Measurements from ENCODE around the gene BCLAF1. TPM values are rescaled to one million over a fixed set of nuclear protein-coding genes. Genes with fewer than 3 reads are reported as not detected.
"Not testable (repeated sequence)": the region's sequence is repeated elsewhere in the genome, so short reads cannot be mapped to it uniquely, and the experiment has no call there.

BCLAF1 gene
- total RNA-seq, 1 donor from 2014 or later = 135 TPM

DNA sequence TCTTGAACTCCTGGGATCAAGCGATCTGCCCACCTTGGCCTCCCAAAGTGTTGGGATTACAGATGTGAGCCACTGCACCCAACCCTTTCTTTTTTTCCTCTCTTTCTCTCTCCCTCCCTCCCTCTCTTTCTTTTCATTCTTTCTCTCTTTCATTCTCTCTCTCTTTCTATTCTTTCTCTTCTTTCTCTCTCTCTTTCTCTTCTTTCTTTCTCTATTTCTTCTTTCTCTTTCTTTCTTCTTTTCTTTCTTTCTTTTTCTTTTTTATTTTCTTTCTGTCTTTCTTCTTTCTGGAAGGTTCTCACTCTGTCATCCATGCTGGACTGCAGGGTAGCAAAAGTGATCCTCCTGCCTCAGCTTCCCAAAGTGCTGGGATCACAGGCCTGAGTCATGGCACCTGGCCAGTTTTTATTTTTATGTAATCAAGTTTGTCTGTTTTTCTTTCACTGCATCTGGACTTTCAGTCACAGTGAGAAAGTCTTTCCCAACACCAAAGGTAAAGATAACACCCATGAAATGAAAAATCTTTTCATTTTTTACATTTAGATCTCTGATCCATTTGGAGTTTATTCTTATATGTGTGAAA is 20.2 kb upstream of the BCLAF1 start:
- DNase-seq (ENCODE audit: low read depth) = no peak

DNA sequence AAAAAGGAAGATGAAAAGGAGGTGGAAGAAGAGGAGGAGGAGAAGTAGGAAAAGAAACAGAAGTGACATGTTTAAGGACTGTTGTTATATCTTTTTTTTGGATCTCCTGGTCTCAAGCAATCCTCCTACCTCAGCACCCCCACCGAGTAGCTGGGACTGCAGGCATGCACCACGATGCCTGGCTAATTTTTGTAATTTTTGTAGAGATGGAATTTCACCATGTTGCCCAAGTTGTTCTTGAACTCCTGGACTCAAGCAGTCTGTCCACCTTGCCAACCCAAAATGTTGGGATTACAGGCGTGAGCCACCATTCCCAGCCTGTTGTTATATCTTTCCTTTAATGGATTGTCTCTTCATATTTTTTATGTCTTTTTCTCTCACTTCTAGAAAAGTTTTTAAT is 19.5 kb upstream of the BCLAF1 start:
- no peak for DNase-seq (ENCODE audit: low read depth)

DNA sequence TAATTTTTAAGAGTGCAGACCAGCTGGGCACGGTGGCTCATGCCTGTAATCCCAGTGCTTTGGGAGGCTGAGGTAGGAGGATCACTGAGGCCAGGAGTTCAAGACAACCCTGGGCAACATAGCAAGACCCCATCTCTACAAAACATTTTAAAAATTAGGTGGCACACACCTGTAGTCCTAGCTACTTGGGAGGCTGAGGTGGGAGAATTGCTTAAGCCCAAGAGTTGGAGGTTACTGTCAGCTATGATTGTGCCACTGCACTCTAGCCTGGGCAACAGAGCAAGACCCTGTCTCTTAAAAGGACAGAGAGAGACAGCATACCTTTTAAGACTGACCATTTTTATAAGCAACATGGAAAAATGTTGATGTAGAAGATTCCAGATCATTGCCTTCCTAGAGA is 18.8 kb upstream of the BCLAF1 start:
- DNase-seq (ENCODE audit: low read depth) = not testable (repeated sequence)

DNA sequence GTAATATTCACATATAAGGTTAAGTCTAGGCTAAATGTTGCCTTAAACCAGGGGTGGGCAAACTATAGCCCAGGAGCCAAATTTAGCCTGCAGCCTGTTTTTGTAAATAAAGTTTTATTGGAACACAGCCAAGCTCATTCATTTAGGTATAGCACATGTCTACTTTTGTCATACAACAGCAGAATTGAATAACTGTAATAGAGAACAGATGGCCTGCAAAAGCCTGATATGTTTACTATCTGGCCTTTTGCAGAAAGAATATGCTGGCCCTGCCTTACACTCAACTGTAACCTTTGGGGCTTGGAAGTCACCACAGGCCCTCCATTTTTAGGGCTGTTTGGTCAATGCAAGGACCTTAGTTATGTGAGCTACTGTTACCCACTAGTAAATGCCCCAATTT is 17.7 kb upstream of the BCLAF1 start:
- no peak for DNase-seq (ENCODE audit: low read depth)

DNA sequence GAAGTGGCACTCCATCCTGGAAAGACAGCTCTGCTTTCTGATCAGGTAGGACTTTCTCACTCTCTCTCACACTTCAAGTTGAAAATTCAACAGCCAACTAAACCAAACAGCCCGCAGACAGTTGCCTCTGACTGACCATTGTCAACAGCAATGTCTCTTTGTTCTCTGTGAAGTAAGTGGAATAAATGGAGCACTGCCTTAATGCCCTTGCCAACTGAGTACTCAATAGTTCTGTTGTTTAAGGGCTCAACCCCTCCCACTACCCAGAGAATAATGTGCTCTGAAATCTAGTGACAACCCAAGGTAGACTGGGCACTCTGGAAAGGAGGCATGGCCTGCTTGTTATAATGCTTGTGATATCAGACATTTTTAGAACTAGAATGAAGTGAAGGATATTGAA is 16.8 kb upstream of the BCLAF1 start:
- no peak for DNase-seq (ENCODE audit: low read depth)

DNA sequence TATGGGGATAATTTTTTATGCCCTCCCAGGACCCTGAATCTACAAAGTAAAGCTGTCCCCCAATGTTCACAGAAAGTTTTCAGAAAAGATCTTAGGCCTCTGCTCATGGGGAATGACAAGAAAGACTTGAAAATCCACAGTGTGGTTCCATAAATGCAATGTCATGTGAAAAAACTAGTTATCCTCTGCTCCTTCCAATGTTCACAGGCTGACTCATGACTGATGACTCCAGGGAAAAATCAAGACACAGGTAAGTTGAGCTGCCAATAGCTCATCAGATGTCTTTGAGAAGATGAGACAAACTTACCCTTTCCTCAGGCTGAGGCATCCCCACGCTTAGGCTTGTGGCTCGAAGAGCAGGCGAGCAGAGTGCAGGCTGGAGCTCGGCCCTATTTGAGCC is 14.8 kb upstream of the BCLAF1 start:
- peak; percentile 13 for DNase-seq (ENCODE audit: low read depth)

DNA sequence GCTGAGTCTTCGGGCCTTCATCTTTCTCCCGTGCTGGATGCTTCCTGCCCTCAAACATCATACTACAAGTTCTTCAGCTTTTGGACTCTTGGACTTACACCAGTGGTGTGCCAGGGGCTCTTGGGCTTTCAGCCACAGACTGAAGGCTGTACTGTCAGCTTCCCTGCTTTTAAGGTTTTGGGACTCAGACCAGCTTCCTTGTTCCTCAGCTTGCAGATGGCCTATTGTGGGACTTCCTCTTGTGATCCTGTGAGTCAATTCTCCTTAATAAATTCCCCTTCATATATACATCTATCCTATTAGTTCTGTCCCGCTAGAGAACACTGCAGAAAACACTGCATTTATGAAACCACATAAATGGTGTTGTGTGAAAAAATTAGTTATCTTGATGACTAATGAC is 13.9 kb upstream of the BCLAF1 start:
- no peak for DNase-seq (ENCODE audit: low read depth)

DNA sequence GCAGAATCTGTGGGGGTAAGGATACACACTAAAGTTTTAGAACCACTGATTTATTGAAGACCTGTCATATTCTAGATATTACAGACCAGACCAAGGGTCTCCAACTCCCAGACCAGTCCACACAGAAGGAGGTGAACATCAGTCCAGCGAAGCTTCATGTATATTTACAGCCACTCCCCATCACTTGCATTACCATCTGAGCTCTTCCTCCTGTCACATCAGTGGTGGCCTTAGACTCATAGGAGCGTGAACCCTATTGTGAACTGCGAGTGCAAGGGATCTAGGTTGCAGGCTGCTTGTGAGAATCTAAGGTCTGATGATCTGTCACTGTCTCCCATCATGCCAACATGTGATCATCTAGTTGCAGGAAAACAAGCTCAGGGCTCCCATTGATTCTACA is 5.0 kb upstream of the BCLAF1 start:
- no peak for DNase-seq (ENCODE audit: low read depth)

DNA sequence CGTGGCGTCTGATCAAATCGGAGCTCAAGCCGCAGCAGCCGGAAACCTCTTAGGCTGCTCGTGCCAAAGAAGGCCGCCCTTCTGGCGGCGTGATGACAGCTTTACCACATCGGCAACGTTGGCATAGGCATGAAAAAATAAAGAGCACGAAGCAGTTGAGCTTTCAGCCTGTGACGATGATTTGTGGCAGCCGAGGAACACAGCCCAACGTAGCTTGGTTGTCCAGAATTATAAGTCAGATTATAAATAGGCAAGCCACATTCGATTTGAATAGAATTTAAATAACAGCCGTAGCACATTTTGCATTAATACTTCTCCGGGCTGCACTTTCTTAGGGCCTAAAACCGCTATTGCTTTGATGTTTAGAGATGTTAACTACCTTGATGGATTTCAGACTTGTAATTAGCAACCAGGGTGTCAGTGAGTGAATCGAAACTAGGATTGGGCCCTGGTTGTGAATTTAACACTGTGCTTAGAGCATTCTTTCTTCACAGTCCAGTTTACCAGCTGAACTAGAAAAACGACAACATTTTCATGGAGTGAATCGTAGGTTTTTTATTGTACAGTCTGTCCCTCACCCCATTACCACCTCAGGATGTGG is 864 bp upstream of the BCLAF1 start:
- peak; percentile 75 for DNase-seq (ENCODE audit: low read depth)

DNA sequence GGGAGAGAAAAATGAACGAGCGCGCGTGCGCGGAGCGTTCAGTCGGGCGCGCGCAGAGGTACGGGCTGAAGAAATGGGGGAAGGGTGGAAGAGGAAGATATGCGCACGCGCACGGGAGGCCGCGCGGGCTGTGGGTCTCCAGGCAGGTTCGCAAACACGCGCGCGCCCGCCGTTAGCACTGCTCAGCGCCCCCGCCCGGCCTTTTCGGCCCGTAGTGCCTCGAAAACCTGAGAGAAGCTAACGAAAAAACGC is 393 bp downstream of the BCLAF1 start:
- peak; percentile 63 for DNase-seq (ENCODE audit: low read depth)

DNA sequence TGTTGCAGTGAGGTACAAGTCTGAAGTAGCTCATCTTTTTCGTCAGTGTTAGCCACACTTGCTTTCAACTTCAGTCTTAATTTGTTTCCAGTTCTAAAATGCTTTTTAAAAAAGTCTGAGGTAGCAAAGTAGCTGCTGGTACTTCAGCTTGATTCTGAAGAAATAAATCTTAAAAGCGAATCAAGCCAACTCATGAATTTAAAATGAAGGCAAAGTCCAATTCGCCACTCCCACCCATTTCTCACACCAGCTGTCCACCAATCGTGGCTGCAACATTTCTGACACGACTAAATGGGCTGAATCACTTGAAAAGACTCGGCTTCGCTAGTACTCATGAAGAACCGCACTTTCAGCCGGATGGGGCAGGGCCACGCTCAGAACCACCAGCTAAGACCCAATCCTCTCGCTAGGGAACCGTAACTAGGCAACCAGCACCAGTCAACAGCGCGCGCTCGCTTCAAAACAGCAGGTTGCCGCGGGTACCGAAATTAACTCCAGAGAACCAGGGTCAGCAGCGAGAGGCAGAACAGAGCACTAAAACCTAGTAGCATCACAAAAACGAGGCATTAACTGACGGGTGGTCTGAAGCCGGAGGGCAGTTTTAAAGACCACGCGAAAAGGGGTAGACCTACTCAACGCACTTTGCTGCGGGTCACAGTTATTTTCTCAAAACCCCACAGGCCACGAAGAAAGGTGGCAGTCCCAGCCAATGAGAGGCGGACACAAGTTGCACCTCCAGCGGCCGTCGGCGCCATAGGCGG is 900 bp downstream of the BCLAF1 start:
- peak; percentile 98 for DNase-seq (ENCODE audit: low read depth)

DNA sequence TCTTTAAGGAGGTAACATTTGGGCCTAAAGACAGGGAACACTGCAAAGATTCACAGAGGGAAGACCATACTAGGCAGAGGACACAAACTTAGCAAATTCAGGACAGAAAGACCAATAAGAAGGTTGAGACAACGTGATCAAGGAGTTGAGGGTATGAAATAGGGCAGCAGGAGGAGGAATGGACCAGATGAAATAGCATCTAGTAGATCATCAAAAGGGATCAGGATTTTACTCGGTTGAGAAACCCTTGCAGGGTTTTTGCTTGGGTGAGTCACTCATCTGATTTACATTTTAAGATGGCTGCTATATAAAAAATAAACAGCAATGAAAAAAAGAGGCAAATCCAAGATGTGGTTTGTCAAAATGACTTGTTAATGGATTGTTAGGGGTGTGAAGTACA is 4.7 kb downstream of the BCLAF1 start:
- peak; percentile 75 for DNase-seq (ENCODE audit: low read depth)

DNA sequence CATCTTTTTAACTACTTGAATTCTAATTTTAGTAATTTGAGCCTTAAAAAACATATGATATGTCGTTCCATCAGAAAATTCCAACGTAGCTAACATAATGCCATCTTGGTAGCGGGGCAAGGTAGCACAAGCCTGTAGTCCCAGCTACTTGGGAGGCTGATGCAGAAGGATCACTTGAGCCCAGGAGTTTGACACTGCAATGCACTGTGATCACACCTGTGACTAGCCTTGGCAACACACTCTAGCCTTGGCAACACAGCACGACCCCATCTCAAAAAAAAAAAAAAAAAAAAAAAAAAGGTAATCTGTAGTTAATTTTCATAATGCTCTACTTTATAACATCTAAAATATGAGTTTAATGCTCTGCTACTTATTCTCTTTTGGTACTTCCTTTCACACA is 6.7 kb downstream of the BCLAF1 start:
- no peak for DNase-seq (ENCODE audit: low read depth)

DNA sequence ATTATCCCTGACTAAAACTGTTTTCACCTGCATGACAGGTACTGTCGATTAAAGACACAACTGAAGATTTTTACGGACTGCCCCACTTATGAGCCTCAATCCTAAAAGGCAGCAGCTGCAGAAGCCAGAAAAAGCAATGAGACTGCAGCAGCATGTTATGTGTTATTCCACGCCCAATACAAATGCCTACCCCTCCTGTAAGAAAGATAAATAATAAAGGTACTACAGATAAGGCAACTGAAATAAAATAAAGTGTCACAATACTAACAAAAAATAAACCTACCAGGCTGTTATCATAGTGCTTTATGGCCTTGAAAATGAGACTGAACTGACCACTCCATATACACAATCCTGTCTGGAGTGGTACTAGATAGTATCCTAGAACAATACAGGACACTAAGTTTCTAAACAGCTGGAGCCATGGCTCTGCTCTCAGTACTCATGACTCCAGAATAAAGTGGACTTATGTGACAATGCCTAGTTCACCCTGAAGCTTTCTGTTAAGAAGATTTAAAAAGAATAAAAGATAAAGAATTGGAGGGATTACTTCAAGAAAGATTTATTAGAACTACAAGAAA is 9.5 kb downstream of the BCLAF1 start:
- no peak for DNase-seq (ENCODE audit: low read depth)

DNA sequence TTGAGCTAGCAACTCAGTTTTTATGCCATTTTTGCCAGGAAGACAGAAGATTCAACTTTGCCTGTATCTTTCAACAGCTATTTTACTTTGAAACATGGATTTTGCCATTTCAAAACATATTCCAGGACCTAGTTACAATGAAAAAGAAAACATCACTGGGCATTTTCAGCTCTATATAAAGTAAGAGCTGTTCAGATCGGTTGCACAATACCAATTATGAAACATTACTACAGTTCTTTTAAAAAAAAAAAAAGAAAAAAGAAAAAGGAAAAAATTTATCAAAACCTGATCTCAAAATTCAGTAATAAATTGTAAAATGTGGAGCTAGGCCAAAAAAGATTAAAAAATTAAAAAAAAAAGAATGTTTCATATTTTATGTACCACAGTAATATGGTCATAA is 15.6 kb downstream of the BCLAF1 start:
- DNase-seq (ENCODE audit: low read depth) = no peak

DNA sequence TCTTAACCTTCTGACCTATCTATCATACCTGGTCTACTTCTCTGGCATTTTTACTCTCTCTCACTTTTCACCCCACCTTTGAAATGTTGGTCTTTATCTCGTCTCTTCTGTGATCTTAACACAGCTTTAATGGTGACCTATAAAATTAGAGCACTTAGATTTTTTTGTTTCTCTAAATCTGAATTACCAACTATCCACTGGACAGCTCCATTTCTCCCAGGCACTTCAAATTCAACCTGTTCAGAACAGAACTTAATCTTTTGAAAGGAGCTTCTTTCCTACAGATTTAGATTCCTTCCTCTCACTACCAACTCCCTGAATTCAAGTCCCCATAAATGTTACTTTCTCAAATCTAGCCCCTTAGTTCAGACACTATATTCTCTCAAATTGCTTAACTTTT is 24.5 kb downstream of the BCLAF1 start:
- DNase-seq (ENCODE audit: low read depth) = no peak

DNA sequence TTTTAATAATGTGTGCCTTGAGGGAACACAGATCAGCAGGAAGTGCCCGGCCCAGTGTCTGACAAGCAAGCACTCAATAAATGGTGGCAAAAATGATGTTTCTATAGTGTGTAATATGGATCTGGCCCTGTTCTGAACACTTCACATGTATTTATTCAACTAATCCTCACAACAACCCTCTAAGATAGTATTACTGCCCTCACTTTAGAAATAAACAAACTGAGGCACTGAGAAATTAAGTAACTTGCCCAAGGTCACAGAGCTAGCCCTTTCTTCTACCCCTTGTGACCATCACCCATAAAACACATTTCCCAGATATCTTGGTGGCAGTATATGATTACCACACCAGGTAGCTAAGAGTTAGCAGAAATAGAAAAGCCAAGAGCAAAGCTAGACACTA is 26.7 kb downstream of the BCLAF1 start:
- DNase-seq (ENCODE audit: low read depth) = no peak

DNA sequence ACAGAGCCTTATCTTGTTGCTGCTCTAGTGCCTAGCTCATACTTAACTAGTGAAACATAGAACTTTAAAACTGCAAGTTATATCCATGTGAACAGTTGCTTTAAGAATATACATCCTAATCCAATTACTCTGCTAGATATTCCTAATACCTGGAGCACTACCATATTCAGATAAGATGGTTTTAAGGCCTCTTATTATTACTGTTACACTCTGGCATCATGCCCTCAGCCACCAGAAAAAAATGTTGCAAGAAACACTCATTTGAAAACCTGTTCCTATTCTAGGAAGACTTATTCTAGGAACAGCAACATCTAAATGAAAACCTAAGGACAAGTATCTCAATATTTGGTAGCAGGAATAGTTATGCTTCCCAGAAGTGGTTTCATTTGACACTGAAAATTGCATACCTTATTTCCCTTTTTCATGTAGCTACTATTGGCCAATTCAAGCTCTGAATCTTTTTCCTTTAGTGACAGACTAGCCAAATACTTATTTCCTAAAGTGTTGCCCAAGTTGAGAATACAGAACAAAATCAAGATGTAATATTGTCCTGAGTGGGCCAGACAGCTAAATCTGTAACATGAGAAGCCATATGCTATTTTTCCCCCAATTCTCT is 34.7 kb downstream of the BCLAF1 start:
- no peak for DNase-seq (ENCODE audit: low read depth)

DNA sequence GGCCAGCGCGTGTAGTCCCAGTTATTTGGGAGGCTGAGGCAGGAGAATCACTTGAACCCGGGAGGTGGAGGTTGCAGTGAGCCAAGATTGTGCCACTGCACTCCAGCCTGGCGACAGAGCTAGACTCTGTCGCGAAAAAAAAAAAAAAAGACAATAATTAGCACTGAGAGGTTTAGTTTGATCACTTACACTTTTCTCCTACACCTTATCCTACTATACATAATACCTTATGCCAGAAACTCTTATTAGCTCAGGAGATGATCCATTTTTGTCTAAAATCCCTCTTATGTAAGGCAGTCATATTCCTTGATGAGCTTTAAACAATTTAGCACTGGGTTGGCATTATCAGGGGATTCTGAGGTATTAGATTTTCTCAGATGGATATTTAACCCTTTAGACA is 35.9 kb downstream of the BCLAF1 start:
- DNase-seq (ENCODE audit: low read depth) = no peak

DNA sequence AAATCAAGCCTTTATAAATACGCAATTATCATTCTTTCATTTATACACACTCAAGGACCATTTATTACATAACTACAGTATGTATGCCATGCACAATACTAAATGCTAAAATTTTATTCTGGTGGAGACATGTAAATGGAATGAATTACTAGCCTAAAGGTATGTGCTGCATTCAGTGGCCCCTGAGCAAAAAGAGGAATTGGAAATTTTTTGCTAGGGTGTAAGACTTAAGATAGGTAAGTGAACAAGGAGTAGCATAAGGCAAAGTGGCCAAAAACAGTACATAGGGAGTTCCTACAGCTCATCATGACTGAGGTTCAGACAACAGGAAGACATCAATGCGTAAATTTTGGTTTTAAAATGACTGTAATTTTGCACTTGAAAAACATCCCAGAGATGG is 37.2 kb downstream of the BCLAF1 start:
- DNase-seq (ENCODE audit: low read depth) = no peak

DNA sequence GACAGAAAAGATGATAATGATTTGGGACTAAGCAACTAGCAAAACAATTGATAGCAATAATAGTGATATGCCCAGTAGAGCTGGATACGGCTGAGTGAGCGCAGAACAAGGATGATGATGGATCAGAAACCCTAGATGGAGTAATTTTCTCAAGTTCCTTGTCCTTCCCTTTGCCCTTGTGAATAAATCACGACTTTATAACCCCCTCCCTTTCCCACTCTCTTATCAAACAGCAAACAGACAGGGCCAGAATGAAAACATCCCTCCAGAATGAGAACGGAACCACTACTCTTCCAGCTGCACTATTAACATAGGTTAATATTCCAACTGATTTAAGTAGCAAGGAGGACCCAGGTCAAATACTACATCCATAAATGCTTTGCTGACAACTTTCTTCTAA is 38.3 kb downstream of the BCLAF1 start:
- no peak for DNase-seq (ENCODE audit: low read depth)

DNA sequence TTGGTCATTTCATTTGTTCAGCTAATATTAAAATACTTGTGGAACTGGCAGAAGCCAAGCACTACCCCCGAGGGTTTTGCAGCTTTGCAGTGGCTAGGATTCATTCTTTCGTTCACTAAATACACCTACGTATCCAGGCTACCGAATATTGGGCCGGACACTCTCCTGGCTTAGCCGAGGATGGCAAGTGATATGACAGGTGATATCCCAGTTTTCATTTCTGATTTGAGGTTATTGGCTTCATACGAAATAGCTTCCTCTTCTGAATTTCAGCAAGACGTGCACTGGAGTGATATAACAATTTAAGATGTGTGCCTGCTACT is 39.0 kb downstream of the BCLAF1 start:
- peak; percentile 21 for DNase-seq (ENCODE audit: low read depth)
